ENCODE results near the gene KCNK17. TPM values are rescaled to one million over a fixed set of nuclear protein-coding genes. Genes with fewer than 3 reads are reported as not detected.

The KCNK17 gene, protein sequence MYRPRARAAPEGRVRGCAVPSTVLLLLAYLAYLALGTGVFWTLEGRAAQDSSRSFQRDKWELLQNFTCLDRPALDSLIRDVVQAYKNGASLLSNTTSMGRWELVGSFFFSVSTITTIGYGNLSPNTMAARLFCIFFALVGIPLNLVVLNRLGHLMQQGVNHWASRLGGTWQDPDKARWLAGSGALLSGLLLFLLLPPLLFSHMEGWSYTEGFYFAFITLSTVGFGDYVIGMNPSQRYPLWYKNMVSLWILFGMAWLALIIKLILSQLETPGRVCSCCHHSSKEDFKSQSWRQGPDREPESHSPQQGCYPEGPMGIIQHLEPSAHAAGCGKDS
- not detected for total RNA-seq
- polyA plus RNA-seq = not detected
- total RNA-seq = 0 to 0.09 (median 0) reads per million in 6 experiments

- ATAC-seq (peak in 1 of 2 donors; percentile 29), DNase-seq (no peak)
- POLR2A ChIA-PET = no interaction called here
- Mint-ChIP-seq H3K4me3 (peak within 1 kb of the TSS in 7 of 10 donors; percentile 11 to 66 (median 22)), H3K27ac (no peak within 1 kb of the TSS), H3K4me1 (peaks cover 2 to 12% (median 7%) of the 10 kb centered on the region in 4 donors), H3K9me3 (no peaks in the 10 kb centered on the region), H3K36me3 (no peaks in the 10 kb centered on the region), H3K27me3 (peaks cover 18 to 56% (median 50%) of the 10 kb centered on the region in 5 donors)
These were observed at the start of gene KCNK17 for GRCh38 chr6:39314273-39314795. KCNK17 (minus strand) TSS chr6:39314419; CDS start chr6:39314320, 99 bp downstream.

DNA sequence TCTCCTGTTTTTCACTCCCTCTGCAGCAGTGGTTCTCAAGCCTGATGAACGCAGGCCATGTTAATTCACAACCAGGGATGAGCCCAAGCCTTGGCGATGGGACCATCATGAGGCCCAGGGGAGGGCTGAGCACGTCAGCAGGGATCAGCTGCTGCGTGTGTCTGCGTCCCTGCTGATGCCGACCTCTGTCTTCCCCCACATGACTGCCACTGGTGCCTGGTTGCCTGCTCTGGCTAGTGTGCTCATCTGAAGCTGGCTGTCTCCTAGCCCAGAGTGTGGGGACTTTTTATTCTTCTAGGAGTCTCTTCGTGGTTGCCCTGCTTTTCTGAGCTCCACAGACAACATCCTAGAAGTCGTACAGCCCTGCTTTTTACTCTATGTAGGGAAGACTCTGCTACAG lies 49.1 kb upstream of the KCNK17 start:
- no peak overlapping the region for H3K4me3 Mint-ChIP-seq
- peaks cover 3 to 14% (median 5%) of the 10 kb centered on the region in 5 donors for H3K27me3 Mint-ChIP-seq
- H3K4me1 Mint-ChIP-seq = peaks cover 0 to 8% (median 2%) of the 10 kb centered on the region in 4 donors
- no peak for DNase-seq
- POLR2A ChIA-PET = no interaction called here
- peak overlapping the region in 1 of 10 donors; percentile 37 for H3K27ac Mint-ChIP-seq
- no peaks in the 10 kb centered on the region for H3K36me3 Mint-ChIP-seq
- no peaks in the 10 kb centered on the region for H3K9me3 Mint-ChIP-seq
- ATAC-seq = no peak

DNA sequence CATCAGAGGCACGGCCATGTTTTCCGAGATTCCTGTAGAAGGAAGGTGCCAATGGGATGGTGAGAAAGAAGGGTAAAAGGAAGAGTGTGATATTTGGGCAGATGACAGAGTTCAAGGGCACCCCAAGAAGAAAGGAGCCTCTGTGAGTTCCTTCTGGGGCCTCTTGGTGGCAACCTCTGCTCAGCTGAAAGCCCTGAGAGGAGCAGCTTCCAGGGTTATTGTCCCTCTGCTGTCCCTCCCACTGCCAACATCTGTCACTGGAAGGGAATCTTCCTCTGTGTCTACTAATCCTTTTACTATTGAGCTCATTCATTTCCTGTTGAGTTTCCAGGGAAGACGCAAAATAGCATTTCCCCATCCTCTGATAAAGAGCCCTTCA lies 48.3 kb upstream of the KCNK17 start:
- Mint-ChIP-seq H3K27ac (no peak overlapping the region), H3K36me3 (no peaks in the 10 kb centered on the region), H3K4me3 (no peak overlapping the region), H3K9me3 (no peaks in the 10 kb centered on the region), H3K27me3 (peaks cover 3 to 14% (median 5%) of the 10 kb centered on the region in 5 donors), H3K4me1 (peaks cover 0 to 8% (median 2%) of the 10 kb centered on the region in 4 donors)
- DNase-seq (no peak), ATAC-seq (no peak)
- POLR2A ChIA-PET = no interaction called here

DNA sequence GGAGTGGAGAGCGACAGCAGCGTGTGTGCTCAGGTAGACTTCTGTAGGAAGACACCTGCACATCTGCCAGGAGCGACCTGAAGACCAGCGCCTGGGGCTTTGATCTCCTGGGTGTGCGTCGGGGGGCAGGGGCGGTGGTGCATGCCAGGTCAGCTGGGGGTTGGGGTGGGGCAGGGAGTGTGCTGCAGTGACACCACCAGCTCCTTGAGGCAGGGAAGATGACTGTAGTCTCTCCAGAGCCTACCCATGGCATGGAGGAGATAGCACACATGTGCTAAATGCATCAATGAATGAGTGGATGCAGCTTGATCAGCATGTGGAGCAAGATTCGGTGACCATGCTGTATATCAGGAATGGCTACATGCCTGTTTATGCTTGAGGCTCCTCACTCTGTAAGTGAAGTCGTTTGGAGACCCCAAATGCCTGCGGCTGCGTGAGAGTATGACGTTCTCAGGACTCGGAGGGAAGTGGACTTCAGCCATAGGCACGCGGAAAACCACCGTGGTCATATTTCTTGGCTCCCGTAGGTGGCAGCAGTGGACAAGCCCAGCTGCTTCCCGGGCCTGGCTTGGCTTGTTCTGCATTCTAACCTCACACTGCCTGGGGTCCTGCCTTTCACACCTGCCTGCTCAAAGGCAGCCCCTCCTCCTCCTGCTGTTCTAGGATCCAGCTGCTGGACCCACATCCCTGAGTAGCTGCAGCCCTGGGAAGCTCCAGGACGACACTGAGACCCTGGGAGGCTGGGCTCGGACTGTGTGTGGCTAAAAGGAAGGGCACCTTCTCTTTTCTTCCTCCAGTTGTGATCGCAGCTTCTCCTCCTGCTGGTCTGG lies 47.7 kb upstream of the KCNK17 start:
- H3K36me3 Mint-ChIP-seq = no peaks in the 10 kb centered on the region
- DNase-seq (peak in 8 of 10 donors; percentile 7 to 33 (median 23)), ATAC-seq (peak; percentile 53 to 67)
- POLR2A ChIA-PET = no interaction called here
- H3K27me3 Mint-ChIP-seq = peaks cover 2 to 14% (median 5%) of the 10 kb centered on the region in 5 donors
- peak overlapping the region in 1 of 10 donors; percentile 36 for H3K4me3 Mint-ChIP-seq
- peaks cover 0 to 8% (median 2%) of the 10 kb centered on the region in 4 donors for H3K4me1 Mint-ChIP-seq
- no peaks in the 10 kb centered on the region for H3K9me3 Mint-ChIP-seq
- no peak overlapping the region for H3K27ac Mint-ChIP-seq

- Mint-ChIP-seq H3K9me3 (no peaks in the 10 kb centered on the region), H3K27ac (no peak overlapping the region), H3K27me3 (peaks cover 2 to 14% (median 3%) of the 10 kb centered on the region in 5 donors), H3K4me3 (no peak overlapping the region), H3K4me1 (peaks cover 0 to 8% (median 2%) of the 10 kb centered on the region in 4 donors), H3K36me3 (no peaks in the 10 kb centered on the region)
- no peak for ATAC-seq
- POLR2A ChIA-PET = no interaction called here
- no peak for DNase-seq
These were observed 46.2 kb upstream of the KCNK17 start for GRCh38 chr6:39360378-39360777.

- no peak for ATAC-seq
- no peak overlapping the region for H3K27ac Mint-ChIP-seq
These were observed 43.9 kb upstream of the KCNK17 start for GRCh38 chr6:39357998-39358686.

DNA sequence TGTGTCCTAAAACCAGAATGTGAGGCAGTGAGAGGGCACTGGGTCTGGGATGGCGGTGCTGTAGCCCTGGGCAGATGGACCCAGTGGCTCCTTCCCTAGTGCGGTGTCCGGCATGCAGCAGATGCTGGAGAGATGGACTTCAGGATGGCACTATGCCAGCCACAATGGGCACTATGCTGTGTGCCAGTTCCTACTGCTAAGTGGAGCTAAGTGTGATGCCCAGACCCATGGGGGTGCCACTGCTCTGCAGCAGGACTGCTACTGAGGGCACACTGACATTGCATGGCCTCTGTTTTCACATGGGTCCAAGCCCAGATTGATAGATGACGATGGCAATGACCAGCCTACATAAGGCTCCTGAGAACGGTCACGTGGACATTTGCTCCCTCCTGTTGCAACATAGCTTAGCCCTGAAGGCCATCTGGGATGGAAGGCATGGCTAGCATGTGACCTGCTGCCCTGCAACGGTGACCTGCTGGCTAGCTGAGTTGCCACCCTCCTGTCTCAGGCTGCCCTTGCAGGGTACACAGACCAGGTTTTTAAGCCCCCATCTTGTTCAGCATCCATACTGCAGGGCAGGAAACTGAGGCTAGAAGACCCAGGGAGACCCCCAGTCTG lies 39.6 kb upstream of the KCNK17 start:
- POLR2A ChIA-PET = no interaction called here
- peak in 1 of 10 donors; percentile 36 for DNase-seq
- no peak for ATAC-seq
- no peak overlapping the region for H3K27ac Mint-ChIP-seq
- no peak overlapping the region for H3K4me3 Mint-ChIP-seq
- no peaks in the 10 kb centered on the region for H3K4me1 Mint-ChIP-seq
- H3K36me3 Mint-ChIP-seq = no peaks in the 10 kb centered on the region
- H3K27me3 Mint-ChIP-seq = no peaks in the 10 kb centered on the region
- H3K9me3 Mint-ChIP-seq = no peaks in the 10 kb centered on the region

More at GRCh38 chr6:39357998-39358686, 43.9 kb upstream of the KCNK17 start:
- Mint-ChIP-seq H3K4me1 (peaks cover 0 to 8% (median 2%) of the 10 kb centered on the region in 4 donors), H3K4me3 (no peak overlapping the region), H3K27me3 (peaks cover 2 to 14% (median 3%) of the 10 kb centered on the region in 5 donors), H3K9me3 (no peaks in the 10 kb centered on the region), H3K36me3 (no peaks in the 10 kb centered on the region)
- POLR2A ChIA-PET = no interaction called here
- no peak for DNase-seq

DNA sequence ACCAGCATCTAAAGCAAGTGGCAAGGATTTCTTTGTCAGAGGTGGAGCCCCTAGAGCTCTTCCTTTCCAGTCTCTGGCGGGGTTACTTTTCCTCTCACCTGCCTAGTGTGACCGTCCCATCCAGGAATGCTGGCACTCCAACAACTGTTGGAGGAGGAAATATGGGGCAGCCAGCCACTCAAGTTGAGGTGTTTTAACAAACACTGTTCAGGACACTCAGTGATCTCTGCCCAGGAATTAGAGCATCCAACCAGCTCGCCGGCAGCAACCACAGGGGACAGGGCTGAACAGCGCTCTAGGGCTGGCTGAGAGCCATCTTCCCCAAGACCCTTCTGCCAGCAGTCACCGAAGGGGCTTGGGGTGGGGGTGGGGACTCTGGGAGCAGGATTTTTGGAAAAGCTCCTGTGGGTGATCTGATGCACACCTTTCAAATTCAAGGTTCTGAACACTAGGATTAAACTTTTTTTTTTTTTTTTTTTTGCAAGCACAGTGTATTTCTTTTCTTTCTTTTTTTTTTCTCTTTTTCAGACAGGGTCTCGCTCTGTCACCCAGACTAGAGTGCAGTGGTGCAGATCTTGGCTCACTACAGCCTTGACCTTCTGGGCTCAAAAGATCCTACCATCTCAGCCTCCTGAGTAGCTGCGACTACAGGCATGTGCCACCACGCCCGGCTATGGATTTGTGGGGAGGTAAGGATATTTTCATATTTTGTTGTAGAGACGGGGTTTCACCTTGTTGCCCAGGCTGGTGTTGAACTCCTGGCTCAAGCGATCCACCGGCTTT lies 36.7 kb upstream of the KCNK17 start:
- Mint-ChIP-seq H3K4me1 (peaks cover 0 to 3% (median 0%) of the 10 kb centered on the region in 4 donors), H3K36me3 (no peaks in the 10 kb centered on the region), H3K27me3 (peaks cover 0 to 9% (median 0%) of the 10 kb centered on the region in 5 donors), H3K9me3 (no peaks in the 10 kb centered on the region), H3K4me3 (no peak overlapping the region), H3K27ac (no peak overlapping the region)
- POLR2A ChIA-PET = no interaction called here
- DNase-seq = peak in 1 of 10 donors; percentile 9
- ATAC-seq = no peak

- no peak for ATAC-seq
- H3K36me3 Mint-ChIP-seq = no peaks in the 10 kb centered on the region
- peak in 1 of 10 donors; percentile 15 for DNase-seq
- H3K27ac Mint-ChIP-seq = no peak overlapping the region
- no peaks in the 10 kb centered on the region for H3K9me3 Mint-ChIP-seq
- H3K4me3 Mint-ChIP-seq = no peak overlapping the region
- H3K4me1 Mint-ChIP-seq = peaks cover 0 to 4% (median 2%) of the 10 kb centered on the region in 4 donors
- peaks cover 0 to 11% (median 2%) of the 10 kb centered on the region in 5 donors for H3K27me3 Mint-ChIP-seq
- POLR2A ChIA-PET = no interaction called here
These were observed 34.5 kb upstream of the KCNK17 start for GRCh38 chr6:39348740-39349139.

- DNase-seq (peak; percentile 16 to 66 (median 38)), ATAC-seq (peak in 1 of 2 donors; percentile 38)
- H3K36me3 Mint-ChIP-seq = no peaks in the 10 kb centered on the region
- peak overlapping the region in 1 of 10 donors; percentile 46 for H3K27ac Mint-ChIP-seq
- no peaks in the 10 kb centered on the region for H3K9me3 Mint-ChIP-seq
- peaks cover 0 to 11% (median 2%) of the 10 kb centered on the region in 4 donors for H3K4me1 Mint-ChIP-seq
- peaks cover 0 to 11% (median 4%) of the 10 kb centered on the region in 5 donors for H3K27me3 Mint-ChIP-seq
- POLR2A ChIA-PET = no interaction called here
- no peak overlapping the region for H3K4me3 Mint-ChIP-seq
These were observed 33.8 kb upstream of the KCNK17 start for GRCh38 chr6:39347906-39348585.

GRCh38 chr6:39347206-39347605 lies 33.0 kb upstream of the KCNK17 start:
- peaks cover 0 to 16% (median 2%) of the 10 kb centered on the region in 4 donors for H3K4me1 Mint-ChIP-seq
- H3K27me3 Mint-ChIP-seq = peaks cover 0 to 11% (median 4%) of the 10 kb centered on the region in 5 donors
- no peak overlapping the region for H3K27ac Mint-ChIP-seq
- no peaks in the 10 kb centered on the region for H3K9me3 Mint-ChIP-seq
- ATAC-seq (no peak), DNase-seq (no peak)
- no peak overlapping the region for H3K4me3 Mint-ChIP-seq
- POLR2A ChIA-PET = no interaction called here
- H3K36me3 Mint-ChIP-seq = no peaks in the 10 kb centered on the region
